Measurements from ENCODE around the gene AFF4.
"Not testable (repeated sequence)": the region's sequence is repeated elsewhere in the genome, so short reads cannot be mapped to it uniquely, and the experiment has no call there.

The AFF4 gene

GRCh38 chr5:132860742-132861141 lies 102.7 kb downstream of the AFF4 start:
- DNase-seq (ENCODE audit: low read depth in 1 of 2, low spot score in 1 of 2) = no peak

GRCh38 chr5:132859889-132860437 lies 103.5 kb downstream of the AFF4 start:
- no peak for DNase-seq (ENCODE audit: low read depth in 1 of 2, low spot score in 1 of 2)

- no peak for DNase-seq (ENCODE audit: low read depth in 1 of 2, low spot score in 1 of 2)
Observed at GRCh38 chr5:132856011-132856410, 107.4 kb downstream of the AFF4 start.

GRCh38 chr5:132854992-132855391 lies 108.4 kb downstream of the AFF4 start:
- not testable (repeated sequence) for DNase-seq (ENCODE audit: low read depth in 1 of 2, low spot score in 1 of 2)

GRCh38 chr5:132854301-132854700 lies 109.1 kb downstream of the AFF4 start:
- no peak for DNase-seq (ENCODE audit: low read depth in 1 of 2, low spot score in 1 of 2)

- DNase-seq (ENCODE audit: low read depth in 1 of 2, low spot score in 1 of 2) = no peak
Observed at GRCh38 chr5:132853790-132854189, 109.6 kb downstream of the AFF4 start.

- DNase-seq (ENCODE audit: low read depth in 1 of 2, low spot score in 1 of 2) = no peak
Observed at GRCh38 chr5:132853323-132853722, 110.1 kb downstream of the AFF4 start.

GRCh38 chr5:132850066-132850465 lies 113.4 kb downstream of the AFF4 start:
- DNase-seq (ENCODE audit: low read depth in 1 of 2, low spot score in 1 of 2) = no peak

- DNase-seq (ENCODE audit: low read depth in 1 of 2, low spot score in 1 of 2) = no peak
Observed at GRCh38 chr5:132849347-132849746, 114.1 kb downstream of the AFF4 start.

- DNase-seq (ENCODE audit: low read depth in 1 of 2, low spot score in 1 of 2) = no peak
Observed at GRCh38 chr5:132848270-132848669, 115.2 kb downstream of the AFF4 start.

- no peak for DNase-seq (ENCODE audit: low read depth in 1 of 2, low spot score in 1 of 2)
Observed at GRCh38 chr5:132841305-132841704, 122.1 kb downstream of the AFF4 start.

- no peak for DNase-seq (ENCODE audit: low read depth in 1 of 2, low spot score in 1 of 2)
Observed at GRCh38 chr5:132840896-132841295, 122.5 kb downstream of the AFF4 start.

GRCh38 chr5:132840313-132840712 lies 123.1 kb downstream of the AFF4 start:
- no peak for DNase-seq (ENCODE audit: low read depth in 1 of 2, low spot score in 1 of 2)

GRCh38 chr5:132839426-132840301 lies 123.8 kb downstream of the AFF4 start:
- DNase-seq (ENCODE audit: low read depth in 1 of 2, low spot score in 1 of 2) = no peak

GRCh38 chr5:132838516-132839282 lies 124.7 kb downstream of the AFF4 start:
- DNase-seq (ENCODE audit: low read depth in 1 of 2, low spot score in 1 of 2) = no peak

GRCh38 chr5:132837868-132838267 lies 125.6 kb downstream of the AFF4 start:
- DNase-seq (ENCODE audit: low read depth in 1 of 2, low spot score in 1 of 2) = no peak

- no peak for DNase-seq (ENCODE audit: low read depth in 1 of 2, low spot score in 1 of 2)
Observed at GRCh38 chr5:132836852-132837251, 126.6 kb downstream of the AFF4 start.

- DNase-seq (ENCODE audit: low read depth in 1 of 2, low spot score in 1 of 2) = no peak
Observed at GRCh38 chr5:132834057-132834456, 129.4 kb downstream of the AFF4 start.

GRCh38 chr5:132832612-132833011 lies 130.8 kb downstream of the AFF4 start:
- DNase-seq (ENCODE audit: low read depth in 1 of 2, low spot score in 1 of 2) = no peak

GRCh38 chr5:132831095-132831860 lies 132.2 kb downstream of the AFF4 start:
- no peak for DNase-seq (ENCODE audit: low read depth in 1 of 2, low spot score in 1 of 2)

- DNase-seq (ENCODE audit: low read depth in 1 of 2, low spot score in 1 of 2) = no peak
Observed at GRCh38 chr5:132830436-132831094, 132.9 kb downstream of the AFF4 start, which contains the start of gene SHROOM1. Gene SHROOM1, minus strand, starts transcription at chr5:132830647. Its CDS starts 4,507 bp downstream, at chr5:132826140.
